B cell (primary cell): Measurements from ENCODE around the gene GAS5. TPM values are rescaled to one million over a fixed set of nuclear protein-coding genes. Genes with fewer than 3 reads are reported as not detected.

Experiments used
- ATAC-seq: fragments of 200-7000 bp; cut with Tn5 transposase; one replicate; pipeline ENCODE4 v1.10.0; 2021; ENCODE audit warnings: low read depth, mild to moderate bottlenecking, moderate number of reproducible peaks, moderate library complexity
- CTCF ChIA-PET: fragments of 350-600 bp; sonication (Branson Sonifier 250); formaldehyde crosslinking; loops from one replicate; lab custom pipeline; 2021; ENCODE audit warnings: antibody characterized with exemption, inconsistent platforms; lab: Charles Lee
- POLR2A ChIA-PET: fragments of 350-600 bp; sonication (Branson Sonifier 250); formaldehyde crosslinking; loops from one replicate; lab custom pipeline; 2021; ENCODE audit warnings: antibody characterized with exemption; lab: Charles Lee
- DNase-seq: peaks from one replicate; pipeline ENCODE4 v3.0.0; 2013
- H2AFZ ChIP-seq: 2 replicates; pipeline ENCODE4 v1.6.1; 2012; ENCODE audit warnings: mild to moderate bottlenecking, low read depth, low read length; ENCODE audit not compliant: insufficient read depth, poor library complexity, severe bottlenecking
- H3K27ac ChIP-seq, 2 donors: 1 replicate in 1 of 2; 2 replicates in 1 of 2; pipeline ENCODE4 v1.5.1; 2012 to 2013; ENCODE audit warnings: low read length in 2 of 2, mild to moderate bottlenecking in 2 of 2, moderate library complexity in 1 of 2
- H3K27me3 ChIP-seq, 4 experiments: fragments of 200-600 bp in 1 of 4; sonication (generic) in 1 of 4; replicated peaks in 1 of 4; 1 replicate in 2 of 4; 2 replicates in 2 of 4; pipeline versions ENCODE4 v1.6.1 to v1.7.0; 2013 to 2016; ENCODE audit warnings: low read length in 3 of 4, mild to moderate bottlenecking in 2 of 4, mixed read lengths in 1 of 4, moderate library complexity in 1 of 4; ENCODE audit not compliant: insufficient read depth in 4 of 4, control insufficient read depth in 3 of 4; ENCODE audit errors: control extremely low read depth in 1 of 4
- H3K36me3 ChIP-seq, 2 experiments: replicated peaks in 1 of 2; 1 replicate in 1 of 2; 2 replicates in 1 of 2; pipeline versions ENCODE4 v1.6.1 to v1.7.1; 2013; ENCODE audit warnings: low read length in 1 of 2; ENCODE audit not compliant: insufficient read depth in 2 of 2, control insufficient read depth in 1 of 2; ENCODE audit errors: control extremely low read depth in 1 of 2, extremely low read depth in 1 of 2
- H3K4me1 ChIP-seq, 2 donors: fragments of 200-600 bp in 1 of 2; sonication (generic) in 1 of 2; 1 replicate in 1 of 2; 2 replicates in 1 of 2; pipeline versions ENCODE4 v1.5.1 to v1.6.1; 2013 to 2017; ENCODE audit warnings: low read length in 2 of 2; ENCODE audit not compliant: control insufficient read depth in 2 of 2, insufficient read depth in 2 of 2
- H3K4me2 ChIP-seq: replicated peaks from 2 replicates; pipeline ENCODE3; 2012; ENCODE audit warnings: mild to moderate bottlenecking, low read depth, low read length; ENCODE audit not compliant: poor library complexity, severe bottlenecking
- H3K4me3 ChIP-seq, 5 experiments: fragments of 200-600 bp in 1 of 5; sonication (generic) in 1 of 5; 1 replicate in 3 of 5; 2 replicates in 2 of 5; pipeline versions ENCODE4 v1.5.1 to v1.7.0; 2011 to 2016; ENCODE audit warnings: low read length in 4 of 5, mild to moderate bottlenecking in 4 of 5, low read depth in 2 of 5, control low read depth in 1 of 5, moderate library complexity in 1 of 5; ENCODE audit not compliant: insufficient read depth in 1 of 5; ENCODE audit errors: control extremely low read depth in 1 of 5, extremely low read depth in 1 of 5
- H3K79me2 ChIP-seq: fragments of 200-600 bp; sonication (generic); one replicate; pipeline ENCODE4 v1.6.0; 2016; ENCODE audit warnings: low read length; ENCODE audit not compliant: control insufficient read depth, insufficient read depth
- H3K9ac ChIP-seq: fragments of 200-600 bp; sonication (generic); 2 replicates; pipeline ENCODE4 v1.6.1; 2017; ENCODE audit warnings: mild to moderate bottlenecking, low read length, moderate library complexity
- H3K9me3 ChIP-seq, 3 donors: one replicate each; pipeline versions ENCODE4 v1.6.1 to v1.7.1; 2013; ENCODE audit warnings: low read length in 2 of 3; ENCODE audit not compliant: control insufficient read depth in 2 of 3, insufficient read depth in 1 of 3; ENCODE audit errors: control extremely low read depth in 1 of 3
- H4K20me1 ChIP-seq: 2 replicates; pipeline ENCODE4 v1.6.0; 2012; ENCODE audit warnings: mild to moderate bottlenecking, low read length; ENCODE audit not compliant: insufficient read depth, control insufficient read depth, poor library complexity, severe bottlenecking
- H3K27ac Mint-ChIP-seq: one replicate; pipeline ENCODE4 v1.8.0; 2021; ENCODE audit warnings: mixed read lengths
- H3K27me3 Mint-ChIP-seq: one replicate; pipeline ENCODE4 v1.8.0; 2021; ENCODE audit warnings: mixed read lengths
- H3K4me1 Mint-ChIP-seq: one replicate; pipeline ENCODE4 v1.8.0; 2021; ENCODE audit warnings: mixed read lengths
- H3K4me3 Mint-ChIP-seq: one replicate; pipeline ENCODE4 v1.8.0; 2021; ENCODE audit warnings: mixed read lengths
- H3K9me3 Mint-ChIP-seq: one replicate; pipeline ENCODE4 v1.8.0; 2022; ENCODE audit warnings: mixed read lengths; ENCODE audit not compliant: insufficient read depth
- EZH2 ChIP-seq: IDR thresholded peaks from 2 replicates; pipeline ENCODE4 v1.6.1; 2012; ENCODE audit warnings: borderline replicate concordance, low read depth, mild to moderate bottlenecking, moderate library complexity, low read length; ENCODE audit not compliant: insufficient read depth, poor library complexity, severe bottlenecking
- WGBS: methylation state at CpG from one replicate; pipeline ENCODE4 v1.1.5; 2013; ENCODE audit warnings: missing lambda C conversion rate; ENCODE audit not compliant: insufficient coverage; 5-methylcytosine and 5-hydroxymethylcytosine counted together
- intact Hi-C: fragments of 100-400 bp; cut with micrococcal nuclease; formaldehyde crosslinking; loops from one replicate; pipeline ENCODE4 v1.10.0; 2022
- polyA plus RNA-seq: library from polyadenylated mRNA; depleted of rRNA; stranded (reverse); fragments of >200 nt; gene quantifications from 2 replicates; pipeline ENCODE4 v1.2.3, GENCODE V29; 2012
- total RNA-seq, 2 donors: library from RNA; stranded (reverse); fragments of 120-200 nt in 1 of 2; gene quantifications; 1 replicate in 1 of 2; 2 replicates in 1 of 2; pipeline versions ENCODE4 v1.2.3 to v1.2.4, GENCODE V29; 2013 to 2022
- TF ChIP-seq, protein P1 (sequence below): fragments of 200-600 bp; IDR thresholded peaks from one replicate; pipeline ENCODE4 v1.8.0; 2022; ENCODE audit warnings: antibody characterized with exemption, mild to moderate bottlenecking

The GAS5 gene
- total and polyA plus RNA-seq, 2 donors (not counting 1 experiment from before 2014, with no cell fraction given) = 472 to 622 TPM

DNA sequence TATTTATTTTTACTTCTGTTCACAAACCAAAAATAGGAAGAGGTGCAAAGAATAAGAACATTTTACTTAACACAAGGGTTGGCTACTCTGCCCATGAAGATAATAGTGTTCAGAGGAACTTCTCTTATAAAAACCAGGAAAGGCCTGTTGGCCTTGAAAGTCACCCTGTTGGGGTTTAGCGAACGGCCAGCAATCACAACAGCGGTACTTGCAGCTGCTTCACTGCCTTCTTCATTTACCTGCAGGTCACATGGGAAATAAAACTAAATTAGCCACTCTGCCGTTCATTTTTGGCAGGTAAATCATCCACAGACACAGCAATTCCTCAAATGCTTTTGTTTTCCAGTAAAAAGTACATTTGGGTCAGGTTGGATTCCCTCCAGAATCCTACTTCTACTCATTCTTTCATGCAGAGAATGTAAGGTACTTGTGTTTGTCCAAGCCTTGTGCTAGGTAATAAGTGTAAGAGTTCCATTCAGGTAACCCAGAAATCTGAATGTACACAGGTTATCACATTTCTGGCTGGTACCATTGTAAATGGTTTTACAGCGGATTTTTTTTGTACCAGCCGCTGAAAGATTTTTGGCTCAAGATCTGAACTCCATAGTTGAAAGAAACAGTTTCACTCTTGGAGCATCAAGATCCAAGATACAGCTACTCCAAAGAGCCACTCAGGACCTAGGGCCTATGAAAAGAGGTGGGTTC, 36.2 kb upstream of the GAS5 start:
- CTCF ChIA-PET = interaction anchor here (0.6 kb wide), 1 partner anchor 484 kb away, joined by 3 read pairs; no protein-coding TSS in a partner anchor

GRCh38 chr1:173900992-173901391, 33.2 kb upstream of the GAS5 start:
- no peaks in the 10 kb centered on the region for H4K20me1 ChIP-seq
- no peaks in the 10 kb centered on the region for H3K9me3 Mint-ChIP-seq
- no peak overlapping the region for H3K27ac ChIP-seq
- DNase-seq (no peak), ATAC-seq (no peak)
- intact Hi-C loops = no loop called here
- POLR2A ChIA-PET = no interaction called here
- peaks cover 0 to 2% of the 10 kb centered on the region in 2 experiments for H3K36me3 ChIP-seq
- H3K9me3 ChIP-seq = no peaks in the 10 kb centered on the region
- H2AFZ ChIP-seq = no peak overlapping the region
- H3K27me3 Mint-ChIP-seq = no peaks in the 10 kb centered on the region
- no peak for TF ChIP-seq EZH2
- TF ChIP-seq, protein P1, sequence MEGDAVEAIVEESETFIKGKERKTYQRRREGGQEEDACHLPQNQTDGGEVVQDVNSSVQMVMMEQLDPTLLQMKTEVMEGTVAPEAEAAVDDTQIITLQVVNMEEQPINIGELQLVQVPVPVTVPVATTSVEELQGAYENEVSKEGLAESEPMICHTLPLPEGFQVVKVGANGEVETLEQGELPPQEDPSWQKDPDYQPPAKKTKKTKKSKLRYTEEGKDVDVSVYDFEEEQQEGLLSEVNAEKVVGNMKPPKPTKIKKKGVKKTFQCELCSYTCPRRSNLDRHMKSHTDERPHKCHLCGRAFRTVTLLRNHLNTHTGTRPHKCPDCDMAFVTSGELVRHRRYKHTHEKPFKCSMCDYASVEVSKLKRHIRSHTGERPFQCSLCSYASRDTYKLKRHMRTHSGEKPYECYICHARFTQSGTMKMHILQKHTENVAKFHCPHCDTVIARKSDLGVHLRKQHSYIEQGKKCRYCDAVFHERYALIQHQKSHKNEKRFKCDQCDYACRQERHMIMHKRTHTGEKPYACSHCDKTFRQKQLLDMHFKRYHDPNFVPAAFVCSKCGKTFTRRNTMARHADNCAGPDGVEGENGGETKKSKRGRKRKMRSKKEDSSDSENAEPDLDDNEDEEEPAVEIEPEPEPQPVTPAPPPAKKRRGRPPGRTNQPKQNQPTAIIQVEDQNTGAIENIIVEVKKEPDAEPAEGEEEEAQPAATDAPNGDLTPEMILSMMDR = no peak
- H3K79me2 ChIP-seq = peaks cover 5% of the 10 kb centered on the region
- CTCF ChIA-PET = no interaction called here
- H3K4me1 ChIP-seq = peaks cover 0 to 10% of the 10 kb centered on the region in 2 donors
- no peak overlapping the region for H3K27ac Mint-ChIP-seq
- H3K4me3 Mint-ChIP-seq = no peak overlapping the region
- no peaks in the 10 kb centered on the region for H3K27me3 ChIP-seq
- H3K9ac ChIP-seq = no peak overlapping the region
- H3K4me2 ChIP-seq = no peak overlapping the region
- H3K4me3 ChIP-seq = no peak overlapping the region
- H3K4me1 Mint-ChIP-seq = peaks cover 14% of the 10 kb centered on the region
- WGBS = 34% methylated on average over 2 of the region's 3 CpGs

More for the DNA sequence above, 36.2 kb upstream of the GAS5 start:
- Histone ChIP-seq H3K27ac (no peak overlapping the region), H3K4me1 (no peaks in the 10 kb centered on the region), H3K36me3 (no peaks in the 10 kb centered on the region), H2AFZ (no peak overlapping the region), H3K4me2 (no peak overlapping the region), H3K79me2 (no peaks in the 10 kb centered on the region), H3K4me3 (no peak overlapping the region), H3K9me3 (no peaks in the 10 kb centered on the region), H3K27me3 (no peaks in the 10 kb centered on the region), H3K9ac (no peak overlapping the region), H4K20me1 (no peaks in the 10 kb centered on the region)
- peaks cover 2% of the 10 kb centered on the region for H3K4me1 Mint-ChIP-seq
- POLR2A ChIA-PET = no interaction called here
- intact Hi-C loops = no loop called here
- TF ChIP-seq, protein P1 = no peak
- TF ChIP-seq EZH2 = no peak
- H3K27ac Mint-ChIP-seq = no peak overlapping the region
- 77% methylated on average over 3 of the region's 6 CpGs for WGBS
- ATAC-seq = no peak
- no peaks in the 10 kb centered on the region for H3K9me3 Mint-ChIP-seq
- H3K4me3 Mint-ChIP-seq = no peak overlapping the region
- H3K27me3 Mint-ChIP-seq = no peaks in the 10 kb centered on the region
- no peak for DNase-seq
